GM21619 (cell line): ENCODE data around the gene PRKAR1B.
"Not testable (repeated sequence)": the region's sequence is repeated elsewhere in the genome, so short reads cannot be mapped to it uniquely, and the experiment has no call there.

Experiments
- ATAC-seq: cut with Tn5 transposase; IDR thresholded peaks from one replicate; pipeline ENCODE4 v1.9.1; 2021; ENCODE audit not compliant: unreplicated experiment

PRKAR1B gene

DNA sequence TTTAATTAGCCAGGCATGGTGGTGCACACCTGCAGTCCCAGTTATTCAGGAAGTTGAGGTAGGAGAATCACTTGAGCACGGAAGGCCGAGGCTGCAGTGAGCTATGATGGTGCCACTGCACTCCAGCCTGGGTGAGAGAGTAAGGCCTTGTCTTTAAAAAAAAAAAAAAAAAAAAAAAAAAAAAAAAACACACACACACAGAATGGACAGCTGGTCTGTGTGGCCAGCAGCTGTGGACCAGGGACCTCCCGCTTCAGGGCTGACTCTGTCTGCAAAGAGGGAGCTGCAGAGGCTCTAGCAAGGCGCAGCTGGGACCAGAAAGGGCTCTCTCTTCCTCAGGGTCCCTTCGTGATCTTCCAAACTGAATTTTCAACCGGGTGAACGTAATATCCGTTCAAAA is 54.2 kb downstream of the PRKAR1B start:
- no peak for ATAC-seq

DNA sequence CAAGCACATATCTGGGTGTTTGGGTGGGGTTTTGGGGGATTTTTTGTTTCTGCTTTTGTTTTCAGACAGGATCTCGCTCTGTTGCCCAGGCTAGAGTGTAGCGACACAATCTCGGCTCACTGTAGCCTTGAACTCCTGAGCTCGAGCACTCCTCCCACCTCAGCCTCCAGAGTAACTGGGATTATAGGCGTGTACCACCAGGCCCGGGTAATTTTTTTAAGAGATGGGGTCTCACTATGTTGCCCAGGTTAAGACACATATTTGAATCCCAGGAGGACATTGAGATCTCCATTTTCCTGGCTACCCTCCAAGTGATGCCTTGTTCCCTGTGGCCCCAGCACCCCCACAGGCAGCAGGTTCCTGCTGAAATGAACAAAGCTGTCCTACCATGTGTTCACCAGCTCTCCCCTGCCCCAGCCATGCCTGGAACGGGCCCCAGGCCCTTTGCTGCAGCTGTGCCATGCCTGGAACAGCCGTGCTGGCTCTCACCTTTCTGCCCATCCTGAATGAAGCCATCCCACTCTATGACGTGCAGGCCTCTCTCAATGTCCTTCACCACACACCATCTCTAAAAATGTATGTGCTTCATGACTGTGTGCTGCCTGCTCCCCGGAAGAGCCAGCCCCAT is 55.6 kb downstream of the PRKAR1B start:
- no peak for ATAC-seq

DNA sequence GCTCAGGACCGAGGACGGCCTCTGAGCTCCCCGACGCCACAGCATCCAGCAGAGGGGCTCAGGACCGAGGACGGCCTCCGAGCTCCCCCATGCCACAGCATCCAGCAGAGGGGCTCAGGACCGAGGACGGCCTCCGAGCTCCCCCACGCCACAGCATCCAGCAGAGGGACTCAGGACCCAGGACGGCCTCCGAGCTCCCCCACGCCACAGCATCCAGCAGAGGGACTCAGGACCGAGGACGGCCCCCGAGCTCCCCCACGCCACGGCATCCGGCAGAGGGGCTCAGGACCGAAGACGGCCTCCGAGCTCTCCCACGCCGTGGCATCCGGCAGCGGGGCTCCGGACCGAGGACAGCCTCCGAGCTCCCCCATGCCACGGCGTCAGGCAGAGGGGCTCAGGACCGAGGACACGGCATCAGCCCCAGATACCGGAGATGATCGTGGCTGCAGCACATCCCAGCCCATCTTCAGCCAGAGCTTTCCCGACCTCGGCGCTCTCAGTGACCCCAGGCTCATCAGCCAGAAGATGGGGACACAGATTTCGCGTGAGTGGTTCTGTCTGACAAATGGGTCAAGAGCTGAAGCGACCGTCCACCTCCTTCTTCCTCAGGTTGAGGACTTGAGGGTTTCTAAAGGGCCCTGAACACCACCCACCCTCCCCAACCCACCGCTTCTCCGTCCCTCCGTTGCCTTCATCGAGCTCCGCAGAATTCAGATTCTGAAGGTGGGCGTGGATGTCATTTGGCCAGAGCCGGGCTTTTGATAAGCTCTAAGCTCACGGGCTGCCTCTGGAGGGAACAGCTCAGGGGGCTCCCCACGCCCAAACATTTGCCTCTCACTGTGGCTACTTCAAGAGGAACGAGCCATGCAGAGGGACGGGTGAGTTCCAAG is 56.3 kb downstream of the PRKAR1B start:
- no peak for ATAC-seq

DNA sequence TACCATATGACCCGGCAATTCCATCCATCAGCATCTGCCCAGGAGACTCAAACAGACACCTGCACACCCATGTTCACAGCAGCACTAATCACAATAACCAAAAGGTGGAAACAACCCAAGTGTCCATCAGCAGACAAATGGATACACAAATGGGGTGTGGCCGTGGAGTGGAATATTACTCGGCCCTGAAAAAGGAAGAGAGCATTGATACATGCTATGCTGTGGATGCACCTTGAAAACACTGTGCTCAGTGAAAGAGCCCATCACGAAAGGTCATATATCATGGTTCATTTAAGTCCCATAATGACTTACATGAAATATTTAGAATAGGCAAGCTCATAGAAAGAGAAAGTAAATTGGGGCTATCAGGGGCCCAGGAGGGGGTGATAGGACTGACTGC is 58.1 kb downstream of the PRKAR1B start:
- no peak for ATAC-seq

DNA sequence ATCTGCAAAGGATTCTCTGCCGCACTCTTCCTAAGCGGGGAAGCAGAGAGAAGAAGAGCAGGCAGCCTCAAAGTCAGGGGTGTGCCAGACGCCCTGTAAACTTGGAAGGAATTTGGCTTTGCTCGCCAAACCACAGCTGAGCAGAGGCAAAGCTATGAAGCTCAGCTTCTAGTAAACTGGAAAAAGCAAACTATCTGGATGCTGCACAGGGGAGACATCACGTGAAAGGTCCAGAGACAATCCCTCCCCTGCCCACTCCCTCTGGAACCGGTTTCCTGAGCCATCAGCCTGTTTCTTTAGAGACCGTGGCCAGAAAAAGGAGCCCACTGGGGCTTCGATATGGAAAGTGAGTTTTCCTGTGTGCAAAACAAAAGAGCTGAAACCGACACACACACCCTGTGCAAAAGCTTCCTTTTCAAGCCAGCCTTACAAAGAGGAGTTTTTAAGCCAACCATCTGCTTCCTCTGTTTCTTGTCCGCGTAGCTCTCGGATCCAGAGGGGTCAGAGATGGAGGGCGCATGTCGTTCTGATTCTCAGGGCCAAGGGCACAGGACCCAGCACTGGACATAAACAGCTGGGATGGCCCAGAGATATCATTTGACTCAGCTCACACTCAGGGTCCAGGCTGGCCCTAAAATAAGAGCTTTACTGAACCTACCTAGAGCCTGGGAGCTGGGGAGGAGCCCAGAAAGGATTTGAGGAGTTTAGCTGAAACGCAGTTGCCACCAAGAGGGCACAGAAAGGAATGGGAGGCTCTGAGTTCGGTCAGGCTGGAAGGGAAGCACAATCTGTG is 58.7 kb downstream of the PRKAR1B start:
- ATAC-seq: no peak

DNA sequence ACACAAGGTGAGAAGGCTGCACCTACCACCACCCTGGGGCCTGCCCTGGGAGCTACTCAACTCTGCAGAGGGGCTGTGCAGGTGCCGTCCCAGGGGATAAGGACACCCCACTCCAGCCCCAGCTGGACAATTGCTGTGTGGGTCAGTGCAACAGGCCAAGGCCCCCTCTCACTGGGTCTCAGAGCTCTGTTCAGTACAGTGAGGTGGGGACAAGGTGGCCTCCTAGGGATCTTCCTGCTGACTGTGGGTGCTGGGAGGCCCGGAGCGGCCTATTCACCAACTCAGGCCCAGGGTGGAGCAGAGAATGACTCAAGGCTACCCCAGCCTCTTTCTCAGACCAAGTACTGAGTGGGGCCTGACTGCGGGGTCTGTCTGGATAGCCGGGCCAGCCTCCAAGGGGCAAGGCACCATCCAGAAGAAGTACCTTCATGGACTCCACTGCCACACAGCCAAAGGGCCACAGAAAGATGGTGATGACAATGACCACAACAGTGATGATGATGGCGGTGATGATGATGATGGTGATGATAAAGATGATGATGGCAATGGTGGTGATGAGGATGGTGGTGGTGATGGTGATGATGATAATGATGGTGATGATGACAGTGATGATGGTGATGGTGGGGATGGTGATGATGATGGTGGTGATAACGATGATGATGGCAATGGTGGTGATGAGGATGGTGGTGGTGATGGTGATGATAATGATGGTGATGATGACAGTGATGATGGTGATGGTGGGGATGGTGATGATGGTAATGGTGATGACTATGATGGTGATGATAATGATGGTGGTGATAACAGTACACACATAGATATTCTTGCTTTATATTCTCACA is 60.4 kb downstream of the PRKAR1B start:
- ATAC-seq: no peak

DNA sequence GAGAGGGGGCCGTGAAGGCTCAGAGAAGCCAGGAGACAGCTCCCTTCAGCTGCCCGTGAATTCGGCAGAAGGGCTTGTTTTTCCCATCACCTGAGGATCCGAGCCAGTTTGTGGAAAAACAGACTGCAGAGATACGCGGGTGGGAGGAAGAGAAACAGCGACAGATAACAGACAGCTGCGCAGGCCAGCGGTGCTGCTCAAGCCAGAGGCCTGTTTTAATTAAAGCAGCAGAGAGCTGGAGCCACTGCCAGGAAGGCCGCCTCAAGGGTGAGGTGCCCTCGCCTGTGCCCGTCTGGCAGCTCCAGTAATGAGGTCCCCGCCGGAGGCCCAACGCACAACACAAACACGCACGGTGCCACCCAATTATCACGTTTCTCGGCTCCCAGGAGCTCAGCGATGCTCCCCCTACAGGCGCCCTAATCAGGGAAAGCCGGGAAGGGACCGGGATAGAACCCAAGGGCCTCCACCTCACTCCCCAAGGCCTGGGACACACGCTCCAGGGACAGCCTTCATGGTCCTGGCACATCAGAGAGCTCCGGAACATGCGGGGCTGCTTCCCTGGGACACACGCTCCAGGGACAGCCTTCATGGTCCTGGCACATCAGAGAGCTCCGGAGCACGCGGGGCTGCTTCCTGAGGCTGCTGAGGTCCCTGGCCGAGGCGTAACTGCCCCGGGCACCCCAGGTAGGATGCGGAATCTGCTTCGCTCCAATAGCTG is 61.2 kb downstream of the PRKAR1B start:
- ATAC-seq: no peak

DNA sequence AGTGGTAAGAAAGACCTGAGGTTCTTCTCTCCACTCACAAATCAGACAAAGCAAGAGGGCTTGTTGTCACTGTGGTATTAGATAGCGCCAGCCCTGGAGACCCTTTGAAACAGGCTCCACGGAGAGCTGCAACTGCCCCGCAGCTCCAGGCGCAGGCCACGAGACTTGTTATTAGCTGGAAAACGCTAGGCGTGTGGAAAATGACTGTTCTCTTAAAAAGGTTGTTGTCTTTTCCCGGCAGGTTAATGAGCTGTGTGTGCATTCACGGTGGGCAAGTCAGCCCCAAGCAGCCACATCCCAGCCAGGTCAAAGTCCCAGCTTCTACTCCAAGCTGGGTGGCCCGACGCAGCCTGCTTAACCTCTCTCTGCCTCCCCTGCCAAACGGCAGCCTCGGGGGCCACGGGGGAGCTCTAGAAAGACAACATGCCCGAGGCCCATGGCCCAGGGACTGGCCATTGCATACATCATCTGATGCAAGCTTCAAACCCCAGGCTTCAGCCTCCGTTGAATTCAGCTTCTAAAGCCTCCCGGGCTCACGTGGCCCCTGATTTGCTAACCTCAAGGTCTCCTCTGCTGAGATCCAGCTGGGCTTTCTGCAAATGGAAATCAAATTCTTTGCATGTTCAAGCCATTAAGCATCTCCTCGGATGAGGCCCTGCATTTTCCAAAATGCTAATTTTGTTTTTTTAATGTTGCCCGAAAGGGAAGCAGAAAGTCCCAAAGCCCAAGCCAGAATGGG is 61.9 kb downstream of the PRKAR1B start:
- no peak for ATAC-seq

DNA sequence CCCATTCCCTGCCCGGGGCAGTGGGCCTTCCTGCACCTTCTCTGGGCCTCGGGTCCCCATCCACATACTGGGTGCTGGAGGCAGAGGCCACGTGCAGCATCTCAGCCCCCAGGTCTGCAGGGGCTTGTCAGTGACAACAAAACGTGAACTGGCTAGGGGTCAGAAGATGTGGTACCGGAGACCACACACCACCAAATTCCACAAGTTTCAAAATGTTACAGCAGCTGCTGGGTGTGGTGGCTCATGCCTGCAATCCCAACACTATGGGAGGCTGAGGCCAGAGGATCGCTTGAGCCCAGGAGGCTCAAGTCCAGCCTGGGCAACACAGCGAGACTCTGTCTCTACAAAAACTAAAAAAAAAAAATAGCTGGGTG is 62.7 kb downstream of the PRKAR1B start:
- ATAC-seq: no peak

DNA sequence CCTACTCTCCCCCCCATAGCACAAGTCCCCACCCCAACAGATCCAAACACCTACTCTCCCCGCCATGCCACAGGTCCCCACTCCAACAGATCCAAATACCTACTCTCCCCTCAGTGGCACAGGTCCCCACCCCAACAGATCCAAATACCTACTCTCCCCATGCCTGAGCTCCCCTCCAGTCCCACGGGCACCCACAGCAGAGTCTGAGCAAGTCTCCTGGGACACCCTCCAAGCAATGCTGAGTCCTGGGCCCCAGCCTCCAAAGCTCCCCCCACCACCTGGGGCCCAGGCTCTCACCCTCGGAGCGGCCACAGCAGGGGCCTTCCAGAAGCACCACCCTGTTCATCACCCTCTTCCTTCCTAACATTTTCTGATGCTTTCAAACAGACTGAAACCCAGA is 64.5 kb downstream of the PRKAR1B start:
- no peak for ATAC-seq

DNA sequence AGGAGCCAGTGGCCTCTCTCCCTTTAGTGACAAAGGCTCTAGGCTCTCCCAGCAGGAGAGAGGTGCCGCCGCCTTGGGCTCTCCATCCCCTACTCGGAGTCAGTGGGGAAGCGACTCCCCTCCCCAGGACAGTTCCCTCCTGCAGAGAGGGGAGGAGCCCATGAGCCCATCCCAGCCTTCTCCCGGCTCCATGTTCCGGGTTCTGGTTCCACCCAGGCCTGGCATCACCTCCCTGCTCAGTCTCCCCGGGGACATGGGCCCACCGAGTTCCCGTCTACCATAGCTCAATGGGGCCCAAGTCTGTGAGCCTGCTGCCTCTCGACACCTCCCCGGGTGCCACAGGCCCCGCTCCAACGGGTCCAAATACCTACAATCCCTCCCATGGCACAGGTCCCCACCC is 67.1 kb downstream of the PRKAR1B start:
- ATAC-seq: no peak

DNA sequence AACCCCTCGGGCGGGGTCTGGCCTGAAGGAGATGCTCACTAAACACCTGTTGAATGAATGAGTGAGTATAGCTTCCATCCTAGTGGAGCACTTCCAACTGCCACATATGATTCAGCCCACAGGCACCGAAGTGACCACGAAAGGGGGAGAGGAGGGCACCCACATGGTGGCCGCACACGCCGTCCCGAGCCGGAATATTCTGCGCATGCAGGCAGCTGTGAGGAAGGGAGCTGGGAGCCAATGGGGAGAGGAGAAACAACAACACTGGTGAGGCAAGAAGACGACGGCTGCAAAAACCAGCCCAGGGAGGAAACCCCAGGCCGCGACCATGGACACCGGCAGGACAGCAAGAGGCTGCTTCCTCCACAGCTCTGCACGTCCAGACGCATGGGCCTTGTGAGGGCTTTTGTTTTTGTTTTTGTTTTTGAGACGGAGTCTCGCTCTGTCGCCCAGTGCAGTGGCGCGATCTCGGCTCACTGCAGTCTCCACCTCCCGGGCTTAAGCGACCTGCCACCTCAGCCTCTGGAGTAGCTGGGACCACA is 67.7 kb downstream of the PRKAR1B start:
- no peak for ATAC-seq

DNA sequence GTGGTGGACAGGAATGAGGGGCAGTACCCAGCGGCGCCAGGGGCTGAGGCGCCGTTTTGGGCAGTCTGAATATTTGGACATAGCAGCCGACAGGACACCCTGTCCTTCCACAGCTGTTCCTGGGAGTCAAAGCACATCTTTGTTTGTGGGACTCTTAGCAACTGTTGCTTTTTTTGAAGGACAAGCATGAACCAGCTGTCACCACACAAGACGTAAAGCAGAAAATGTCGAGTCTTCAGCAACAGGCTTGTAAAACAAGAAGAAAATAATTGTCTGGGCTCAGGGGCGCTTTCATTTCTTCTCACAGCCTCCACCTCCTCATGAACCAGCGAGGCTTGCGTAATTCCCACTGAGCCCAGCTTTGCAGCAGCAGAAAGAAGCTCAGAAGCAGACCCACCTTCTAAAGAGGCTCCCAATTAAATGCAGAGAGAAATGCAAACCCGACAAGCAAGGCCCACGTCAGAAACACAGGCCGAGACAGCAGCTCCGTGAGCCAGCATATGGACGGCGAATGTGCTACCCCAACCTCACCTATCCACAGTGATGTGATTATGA is 69.4 kb downstream of the PRKAR1B start:
- no peak for ATAC-seq

DNA sequence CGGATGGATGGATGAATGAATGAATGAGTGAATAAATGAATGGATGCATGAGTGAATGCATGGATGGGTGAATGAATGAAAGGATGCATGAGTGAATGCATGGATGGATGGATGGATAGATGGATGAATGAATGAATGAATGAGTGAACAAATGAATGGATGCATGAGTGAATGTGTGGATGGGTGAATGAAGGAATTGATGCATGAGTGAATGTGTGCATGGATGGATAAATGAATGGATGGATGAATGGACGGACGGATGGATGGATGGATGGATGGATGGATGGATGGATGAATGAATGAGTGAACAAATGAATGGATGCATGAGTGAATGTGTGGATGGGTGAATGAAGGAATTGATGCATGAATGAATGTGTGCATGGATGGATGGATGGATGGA is 70.1 kb downstream of the PRKAR1B start:
- ATAC-seq: not testable (repeated sequence)

DNA sequence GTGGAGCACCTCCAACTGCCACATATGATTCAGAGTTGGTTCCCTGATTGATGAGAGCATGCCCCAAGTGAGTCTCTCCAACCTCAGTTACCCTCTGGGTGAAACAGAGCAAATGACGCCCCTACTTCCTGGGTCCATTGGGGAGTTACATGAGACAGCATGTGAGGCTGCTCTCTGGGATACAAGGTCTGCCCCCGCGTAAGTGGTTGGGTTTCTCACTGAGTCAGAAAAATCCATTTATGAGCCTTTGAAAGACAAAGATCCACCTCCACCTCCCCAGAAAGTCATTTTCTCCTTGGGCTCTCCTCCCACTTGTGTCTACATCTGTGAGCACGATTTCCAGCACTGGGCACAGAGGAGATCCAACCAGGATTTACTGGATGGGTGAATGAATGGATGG is 71.3 kb downstream of the PRKAR1B start:
- ATAC-seq: no peak

DNA sequence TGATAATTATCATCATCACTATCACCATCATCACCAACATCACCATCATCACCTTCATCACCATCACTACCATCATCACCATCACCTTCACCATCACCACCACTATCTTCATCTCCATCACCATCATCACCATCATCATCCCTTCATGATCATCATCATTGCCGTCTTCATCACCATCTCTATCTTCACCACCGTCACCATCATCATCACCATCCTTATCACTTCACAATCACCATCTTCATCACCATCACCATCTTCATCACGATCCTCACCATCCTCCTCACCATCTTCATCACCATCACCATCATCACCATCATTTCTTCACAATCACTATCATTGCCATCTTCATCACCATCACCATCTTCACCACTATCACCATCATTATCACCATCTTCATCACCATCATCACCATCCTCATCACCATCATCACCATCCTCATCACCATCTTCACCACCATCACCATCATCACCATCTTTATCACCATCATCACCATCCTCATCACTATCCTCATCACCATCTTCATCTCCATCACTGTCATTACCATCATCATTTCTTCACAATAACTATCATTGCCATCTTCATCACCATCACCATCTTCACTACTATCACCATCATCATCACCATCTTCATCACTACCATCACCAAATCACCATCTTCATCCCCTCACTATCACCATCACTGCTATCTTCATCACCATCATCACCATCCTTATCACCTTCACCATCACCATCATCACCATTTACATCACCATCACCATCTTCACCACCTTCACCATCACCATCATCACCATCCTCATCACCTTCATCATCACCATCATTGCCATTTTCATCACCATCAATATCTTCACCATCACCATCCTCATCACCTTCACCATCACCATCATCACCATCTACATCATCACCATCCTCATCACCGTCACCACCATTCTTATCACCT is 73.0 kb downstream of the PRKAR1B start:
- ATAC-seq: no peak

DNA sequence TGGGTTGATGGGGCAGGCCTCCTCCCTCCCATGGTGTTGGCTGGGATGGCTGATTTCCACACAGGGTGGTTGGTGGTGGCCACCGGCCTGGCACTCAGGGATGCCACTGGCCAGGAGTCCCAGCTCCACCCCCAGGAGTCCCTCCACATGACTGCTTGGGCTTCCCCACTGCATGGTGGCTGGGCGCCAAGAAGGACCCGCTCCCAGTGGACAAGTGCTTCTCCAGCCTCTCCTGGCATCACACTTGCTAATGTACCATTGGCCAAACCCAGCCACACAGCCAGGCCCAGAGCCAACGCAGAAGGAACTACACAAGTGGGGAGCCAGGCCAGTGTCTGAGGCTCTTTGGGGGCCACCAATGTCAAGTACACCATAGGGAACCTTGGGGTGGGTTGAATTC is 74.2 kb downstream of the PRKAR1B start:
- no peak for ATAC-seq

DNA sequence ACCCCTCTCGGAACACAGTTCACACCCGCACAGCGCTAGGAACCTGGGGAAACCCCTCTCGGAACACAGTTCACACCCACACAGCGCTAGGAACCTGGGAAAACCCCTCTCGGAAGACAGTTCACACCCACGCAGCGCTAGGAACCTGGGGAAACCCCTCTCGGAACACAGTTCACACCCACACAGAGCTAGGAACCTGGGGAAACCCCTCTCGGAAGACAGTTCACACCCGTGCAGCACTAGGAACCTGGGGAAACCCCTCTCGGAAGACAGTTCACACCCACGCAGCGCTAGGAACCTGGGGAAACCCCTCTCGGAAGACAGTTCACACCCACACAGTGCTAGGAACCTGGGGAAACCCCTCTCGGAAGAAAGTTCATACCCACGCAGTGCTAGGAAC is 74.9 kb downstream of the PRKAR1B start:
- ATAC-seq: not testable (repeated sequence)
